HepG2 (cell line): ENCODE data around the gene CHST11. TPM values are rescaled to one million over a fixed set of nuclear protein-coding genes. Genes with fewer than 3 reads are reported as not detected.

ENCODE experiments used
- ATAC-seq: fragments of 200-7000 bp; cut with Tn5 transposase; 3 replicates; pipeline ENCODE4 v1.9.1; 2020; ENCODE audit warnings: mild to moderate bottlenecking, moderate library complexity
- BruUV-seq: library from RNA; stranded (reverse); fragments of 400-500 nt; replicated peaks from 2 replicates; lab custom pipeline; 2021; lab: Mats Ljungman, UMichigan
- CTCF ChIA-PET: fragments of 300-600 bp; formaldehyde crosslinking; extraction: SDS; loops from one replicate; lab custom pipeline; 2021; ENCODE audit warnings: low total read pairs, inconsistent platforms, low intra/inter-chr PET ratio; lab: Yijun Ruan, JAX
- POLR2A ChIA-PET: fragments of 350-600 bp; sonication (Branson Sonifier 250); formaldehyde crosslinking; loops from one replicate; lab custom pipeline; 2020; ENCODE audit warnings: antibody characterized with exemption, inconsistent platforms; lab: Yijun Ruan, JAX
- DNase-seq: peaks from one replicate; pipeline ENCODE4 v3.0.0-alpha.2; 2015; ENCODE audit warnings: low spot score
- FAIRE-seq: peaks from 3 replicates; lab custom pipeline; 2011; peaks lifted over from hg19 to GRCh38; lab: Jason Lieb, UNC
- H2AFZ ChIP-seq: one replicate; pipeline ENCODE4 v1.6.1; 2011; ENCODE audit warnings: low read length, inconsistent platforms
- H3K27ac ChIP-seq: fragments of 300-600 bp; 3 replicates; pipeline ENCODE4 v1.8.0; 2011; ENCODE audit warnings: mixed run types, mild to moderate bottlenecking, mixed read lengths, low read length, inconsistent platforms; ENCODE audit not compliant: insufficient read depth; ENCODE audit errors: extremely low read length
- H3K27me3 ChIP-seq, 2 experiments: fragments of 200-600 bp in 1 of 2; 2 replicates in 1 of 2; 3 replicates in 1 of 2; pipeline versions ENCODE4 v1.6.0 to v1.8.0; 2011; ENCODE audit warnings: low read length in 2 of 2, mild to moderate bottlenecking in 2 of 2, moderate library complexity in 2 of 2, inconsistent platforms in 1 of 2; ENCODE audit not compliant: insufficient read depth in 2 of 2, control insufficient read depth in 1 of 2
- H3K36me3 ChIP-seq, 2 experiments: fragments of 200-600 bp in 1 of 2; replicated peaks in 1 of 2; 2 replicates in 1 of 2; 3 replicates in 1 of 2; pipeline versions ENCODE4 v1.5.1 to v1.8.0; 2011; ENCODE audit warnings: low read length in 2 of 2, inconsistent platforms in 1 of 2; ENCODE audit not compliant: insufficient read depth in 2 of 2, control insufficient read depth in 1 of 2
- H3K4me1 ChIP-seq: 2 replicates; pipeline ENCODE4 v1.5.1; 2012; ENCODE audit warnings: low read length, inconsistent platforms; ENCODE audit not compliant: insufficient read depth
- H3K4me2 ChIP-seq: 2 replicates; pipeline ENCODE4 v1.6.0; 2011; ENCODE audit warnings: low read depth, low read length, inconsistent platforms
- H3K4me3 ChIP-seq, 3 experiments: fragments of 200-600 bp in 1 of 3; sonication (generic), shearing (Covaris generic) in 1 of 3; replicated peaks in 1 of 3; 2 replicates each; pipeline ENCODE4 v1.5.1; 2011 to 2016; ENCODE audit warnings: low read length in 3 of 3, inconsistent platforms in 2 of 3, low read depth in 2 of 3, mild to moderate bottlenecking in 2 of 3, control low read depth in 1 of 3, mixed read lengths in 1 of 3; ENCODE audit not compliant: insufficient read depth in 1 of 3
- H3K79me2 ChIP-seq: one replicate; pipeline ENCODE4 v1.6.1; 2011; ENCODE audit warnings: low read length, inconsistent platforms; ENCODE audit not compliant: insufficient read depth
- H3K9ac ChIP-seq: 2 replicates; pipeline ENCODE4 v1.6.0; 2011; ENCODE audit warnings: mild to moderate bottlenecking, low read depth, low read length, inconsistent platforms; ENCODE audit not compliant: insufficient read depth
- H3K9me3 ChIP-seq: 2 replicates; pipeline ENCODE4 v1.5.1; 2012; ENCODE audit warnings: mild to moderate bottlenecking, low read length
- H4K20me1 ChIP-seq: 2 replicates; pipeline ENCODE4 v1.6.0; 2011; ENCODE audit warnings: inconsistent platforms, mild to moderate bottlenecking, low read length, moderate library complexity; ENCODE audit not compliant: insufficient read depth
- ATAD3A ChIP-seq: sonication (generic); formaldehyde crosslinking; IDR thresholded peaks from 2 replicates; pipeline ENCODE4 v1.4.0; 2020; ENCODE audit warnings: missing genetic modification reagents
- BHLHE40 ChIP-seq: IDR thresholded peaks from 2 replicates; pipeline ENCODE4 v1.6.1; 2011; ENCODE audit warnings: low read length, improper control_type of control experiment
- CREBL2 ChIP-seq: sonication (generic); formaldehyde crosslinking; IDR thresholded peaks from 2 replicates; pipeline ENCODE4 v1.8.1; 2023; ENCODE audit warnings: missing genetic modification reagents, mild to moderate bottlenecking, borderline replicate concordance
- ESRRA ChIP-seq: sonication (generic); formaldehyde crosslinking; IDR thresholded peaks from 2 replicates; pipeline ENCODE4 v1.5.1; 2020; ENCODE audit warnings: mild to moderate bottlenecking, low read depth, missing genetic modification reagents
- KDM2A ChIP-seq: sonication (generic); formaldehyde crosslinking; IDR thresholded peaks from 2 replicates; pipeline ENCODE4 v1.4.0; 2020; ENCODE audit warnings: low read depth, missing genetic modification reagents, borderline replicate concordance
- RBM22 ChIP-seq: fragments of 200-400 bp; formaldehyde crosslinking; optimal IDR thresholded peaks from 2 replicates; pipeline ENCODE3; 2017; ENCODE audit warnings: mild to moderate bottlenecking, low read length, moderate library complexity
- RORA ChIP-seq: sonication (generic); formaldehyde crosslinking; IDR thresholded peaks from 2 replicates; pipeline ENCODE4 v1.5.0; 2020; ENCODE audit warnings: mild to moderate bottlenecking, missing genetic modification reagents, moderate library complexity
- SIX4 ChIP-seq: sonication (generic); formaldehyde crosslinking; IDR thresholded peaks from 2 replicates; pipeline ENCODE4 v1.4.0; 2020; ENCODE audit warnings: missing genetic modification reagents
- STAT5B ChIP-seq: sonication (generic); formaldehyde crosslinking; IDR thresholded peaks from 2 replicates; pipeline ENCODE4 v1.4.0; 2020; ENCODE audit warnings: missing genetic modification reagents
- YY1 ChIP-seq: IDR thresholded peaks from 2 replicates; pipeline ENCODE4 v1.6.1; 2011; ENCODE audit warnings: low read length, low read depth, moderate library complexity, mild to moderate bottlenecking; ENCODE audit not compliant: insufficient read depth, insufficient replicate concordance
- ZBTB1 ChIP-seq: sonication (generic); formaldehyde crosslinking; IDR thresholded peaks from 2 replicates; pipeline ENCODE4 v1.4.0; 2020; ENCODE audit warnings: missing genetic modification reagents, borderline replicate concordance
- ZFP36L1 ChIP-seq: sonication (generic); formaldehyde crosslinking; IDR thresholded peaks from 2 replicates; pipeline ENCODE4 v1.8.0; 2022; ENCODE audit warnings: mild to moderate bottlenecking, missing genetic modification reagents, moderate library complexity
- ZFP90 ChIP-seq: sonication (generic); formaldehyde crosslinking; IDR thresholded peaks from 2 replicates; pipeline ENCODE4 v1.8.0; 2022; ENCODE audit warnings: missing genetic modification reagents, mild to moderate bottlenecking, inconsistent platforms, borderline replicate concordance
- ZNF335 ChIP-seq: sonication (generic); formaldehyde crosslinking; IDR thresholded peaks from 2 replicates; pipeline ENCODE4 v1.4.0; 2020; ENCODE audit warnings: missing genetic modification reagents
- ZNF7 ChIP-seq: IDR thresholded peaks from 2 replicates; pipeline ENCODE4 v1.6.1; 2016; ENCODE audit warnings: missing biosample characterization, missing genetic modification reagents
- ZNF878 ChIP-seq: sonication (generic); formaldehyde crosslinking; IDR thresholded peaks from 2 replicates; pipeline ENCODE4 v1.8.1; 2023; ENCODE audit warnings: mild to moderate bottlenecking, missing genetic modification reagents, moderate library complexity
- WGBS: methylation state at CpG from one replicate; pipeline ENCODE4 v1.1.6; 2017; ENCODE audit warnings: low lambda C conversion rate; 5-methylcytosine and 5-hydroxymethylcytosine counted together
- in situ Hi-C: cut with HindIII; loops from 2 replicates; pipeline ENCODE4 v1.10.0; 2017; ENCODE audit warnings: low pct_unique_long_range_greater_than_20kb; ENCODE audit not compliant: extremely low pct_ligation_motif_present
- intact Hi-C: fragments of 100-400 bp; cut with micrococcal nuclease; formaldehyde crosslinking; loops from one replicate; pipeline ENCODE4 v1.10.0; 2022; ENCODE audit not compliant: unreplicated experiment
- polyA plus RNA-seq, 8 experiments: library from polyadenylated mRNA; depleted of rRNA in 3 of 8; stranded (reverse) in 7 of 8; unstranded in 1 of 8; fragments of >200 nt; fragmentation: Illumina TruSeq in 4 of 8; extraction: Trizol in 4 of 8; gene quantifications; 2 replicates each; pipeline versions ENCODE4 v1.2.1 to v1.2.3, GENCODE V29; 2011 to 2016; ENCODE audit warnings: low read depth in 4 of 8, missing spikeins in 1 of 8, mixed read lengths in 1 of 8; ENCODE audit not compliant: insufficient read depth in 1 of 8
- total RNA-seq, 5 experiments: library from RNA; depleted of rRNA; stranded (reverse); fragments of >200 nt; fragmentation: Illumina TruSeq; extraction: Trizol; gene quantifications; 2 replicates each; pipeline ENCODE4 v1.2.3, GENCODE V29; 2016; ENCODE audit warnings: low read depth in 1 of 5

Gene CHST11
- total and polyA plus RNA-seq, 2 of the 13 experiments (the other 11 are each of a cell fraction or from before 2014, with no cell fraction given): 0.15 TPM; not detected in 1

GRCh38 chr12:104533134-104533533 is 76.4 kb downstream of the CHST11 start:
- FAIRE-seq: no peak
- TF ChIP-seq BHLHE40: no peak
- TF ChIP-seq YY1: no peak
- no peak for TF ChIP-seq ZBTB1 (CRISPR knock-in tag)
- no peak for TF ChIP-seq ZFP36L1 (CRISPR knock-in tag)
- no peak for TF ChIP-seq ZNF7
- TF ChIP-seq, all 625 proteins: peak for 0
- intact Hi-C loops (no loop called here), in situ Hi-C loops (no loop called here)
- no peaks in the 10 kb centered on the region for H4K20me1 ChIP-seq
- no peak overlapping the region for H3K4me2 ChIP-seq
- no peak overlapping the region for H3K9ac ChIP-seq
- BruUV-seq: no TSS peak
- ATAC-seq (no peak), DNase-seq (no peak)
- H3K27ac ChIP-seq: no peak overlapping the region
- H2AFZ ChIP-seq: no peak overlapping the region
- CTCF ChIA-PET: no interaction called here
- no peaks in the 10 kb centered on the region for H3K4me1 ChIP-seq
- no peaks in the 10 kb centered on the region for H3K79me2 ChIP-seq
- WGBS: 36% methylated on average over 2 of the region's 2 CpGs
- H3K36me3 ChIP-seq: no peaks in the 10 kb centered on the region
- H3K27me3 ChIP-seq: no peaks in the 10 kb centered on the region; a peak in 2 of 5 replicates
- H3K9me3 ChIP-seq: no peaks in the 10 kb centered on the region; the same call in 1 of the 2 replicates
- POLR2A ChIA-PET: no interaction called here
- H3K4me3 ChIP-seq: no peak overlapping the region

GRCh38 chr12:104534162-104534856 is 77.6 kb downstream of the CHST11 start:
- POLR2A ChIA-PET: no interaction called here
- DNase-seq (no peak), FAIRE-seq (no peak), ATAC-seq (no peak)
- Histone ChIP-seq H3K4me1 (no peaks in the 10 kb centered on the region), H4K20me1 (no peaks in the 10 kb centered on the region), H3K9ac (no peak overlapping the region), H3K36me3 (no peaks in the 10 kb centered on the region), H3K79me2 (no peaks in the 10 kb centered on the region), H2AFZ (no peak overlapping the region), H3K4me2 (no peak overlapping the region), H3K9me3 (no peaks in the 10 kb centered on the region), H3K27ac (no peak overlapping the region), H3K4me3 (no peak overlapping the region), H3K27me3 (no peaks in the 10 kb centered on the region; a peak in 1 of 5 replicates)
- 26% methylated on average over 9 of the region's 10 CpGs for WGBS
- TF ChIP-seq ZNF878 (CRISPR knock-in tag) (no peak), KDM2A (CRISPR knock-in tag) (no peak), SIX4 (CRISPR knock-in tag) (no peak), RBM22 (no peak), CREBL2 (CRISPR knock-in tag) (no peak), ZFP90 (CRISPR knock-in tag) (no peak), ATAD3A (CRISPR knock-in tag) (no peak), STAT5B (no peak), ZNF335 (CRISPR knock-in tag) (no peak), RORA (no peak), ESRRA (no peak)
- no TSS peak for BruUV-seq
- CTCF ChIA-PET: no interaction called here
- in situ Hi-C loops (no loop called here), intact Hi-C loops (no loop called here)
